ENCODE data around the gene PHF21A. TPM values are rescaled to one million over a fixed set of nuclear protein-coding genes. Genes with fewer than 3 reads are reported as not detected.

Gene PHF21A
- total RNA-seq, 4 donors from 2014 or later = 8.9 to 118 (median 34.4) TPM

DNA sequence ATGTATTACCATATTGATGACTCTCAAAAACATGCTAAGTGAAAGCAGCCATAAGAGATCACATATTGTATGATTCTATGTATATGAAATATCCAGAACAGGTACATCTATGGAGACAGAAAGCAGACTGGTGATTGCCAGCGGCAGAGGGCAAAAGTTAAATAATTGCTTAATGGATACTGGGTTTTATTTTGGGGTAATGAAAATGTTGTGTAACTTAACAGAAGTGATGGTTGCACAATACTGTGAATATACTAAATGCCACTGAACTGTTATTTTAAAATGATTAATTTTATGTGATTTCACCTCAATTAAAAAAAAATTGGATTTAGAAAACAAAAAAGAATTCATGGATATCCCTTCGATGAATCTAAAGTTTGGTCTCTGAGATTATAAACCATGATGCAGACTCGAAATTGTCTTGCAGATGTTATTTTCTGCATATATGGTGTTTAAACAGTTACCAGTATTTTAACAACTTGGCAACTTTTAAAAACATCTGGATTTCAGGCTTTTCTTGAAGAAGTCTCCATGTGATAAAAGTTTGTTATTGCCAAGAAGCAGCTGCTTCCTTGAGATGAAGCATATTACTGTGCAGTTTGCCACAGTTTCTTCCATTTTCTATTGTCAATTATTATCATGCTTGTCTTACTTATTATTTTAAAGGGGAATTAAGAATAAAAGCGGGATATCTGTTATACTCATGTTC is 160.7 kb downstream of the PHF21A start:
- no peak for DNase-seq
- no peaks in the 10 kb centered on the region for H3K27me3 ChIP-seq
- no peaks in the 10 kb centered on the region for H3K9me3 ChIP-seq
- H3K4me1 ChIP-seq = no peaks in the 10 kb centered on the region
- H3K36me3 ChIP-seq = peaks cover 0 to 4% (median 0%) of the 10 kb centered on the region in 3 donors
- no peak overlapping the region for H3K27ac ChIP-seq
- TF ChIP-seq, protein P1, sequence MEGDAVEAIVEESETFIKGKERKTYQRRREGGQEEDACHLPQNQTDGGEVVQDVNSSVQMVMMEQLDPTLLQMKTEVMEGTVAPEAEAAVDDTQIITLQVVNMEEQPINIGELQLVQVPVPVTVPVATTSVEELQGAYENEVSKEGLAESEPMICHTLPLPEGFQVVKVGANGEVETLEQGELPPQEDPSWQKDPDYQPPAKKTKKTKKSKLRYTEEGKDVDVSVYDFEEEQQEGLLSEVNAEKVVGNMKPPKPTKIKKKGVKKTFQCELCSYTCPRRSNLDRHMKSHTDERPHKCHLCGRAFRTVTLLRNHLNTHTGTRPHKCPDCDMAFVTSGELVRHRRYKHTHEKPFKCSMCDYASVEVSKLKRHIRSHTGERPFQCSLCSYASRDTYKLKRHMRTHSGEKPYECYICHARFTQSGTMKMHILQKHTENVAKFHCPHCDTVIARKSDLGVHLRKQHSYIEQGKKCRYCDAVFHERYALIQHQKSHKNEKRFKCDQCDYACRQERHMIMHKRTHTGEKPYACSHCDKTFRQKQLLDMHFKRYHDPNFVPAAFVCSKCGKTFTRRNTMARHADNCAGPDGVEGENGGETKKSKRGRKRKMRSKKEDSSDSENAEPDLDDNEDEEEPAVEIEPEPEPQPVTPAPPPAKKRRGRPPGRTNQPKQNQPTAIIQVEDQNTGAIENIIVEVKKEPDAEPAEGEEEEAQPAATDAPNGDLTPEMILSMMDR (IDR thresholded peaks at IDR 0.05) = no peak
- TF ChIP-seq POLR2A (IDR thresholded peaks at IDR 0.05) = no peak
- H3K4me3 ChIP-seq = no peak overlapping the region

DNA sequence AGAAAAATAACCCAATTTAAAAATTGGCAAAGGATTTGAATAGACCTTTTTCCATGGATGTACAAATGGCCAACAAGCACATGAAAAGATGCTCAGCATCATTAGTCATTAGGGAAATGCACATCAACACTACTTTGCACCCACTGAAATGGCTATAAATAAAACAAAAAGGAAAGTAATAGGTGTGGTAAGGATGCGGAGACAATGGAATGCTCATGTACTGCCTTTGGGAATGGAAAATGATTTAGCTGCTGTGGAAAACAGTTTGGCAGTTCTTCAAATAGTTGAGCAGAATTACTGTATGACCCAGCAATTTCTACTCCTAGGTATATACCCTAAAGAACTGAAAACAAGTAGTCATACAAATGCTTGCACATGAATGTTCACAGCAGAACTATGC is 161.4 kb downstream of the PHF21A start:
- TF ChIP-seq, protein P1 (IDR thresholded peaks at IDR 0.05) = no peak
- TF ChIP-seq POLR2A (IDR thresholded peaks at IDR 0.05) = no peak
- H3K4me3 ChIP-seq = no peak overlapping the region
- DNase-seq = no peak
- H3K9me3 ChIP-seq = no peaks in the 10 kb centered on the region
- no peaks in the 10 kb centered on the region for H3K4me1 ChIP-seq
- H3K36me3 ChIP-seq = no peaks in the 10 kb centered on the region
- H3K27ac ChIP-seq = no peak overlapping the region
- H3K27me3 ChIP-seq = no peaks in the 10 kb centered on the region

DNA sequence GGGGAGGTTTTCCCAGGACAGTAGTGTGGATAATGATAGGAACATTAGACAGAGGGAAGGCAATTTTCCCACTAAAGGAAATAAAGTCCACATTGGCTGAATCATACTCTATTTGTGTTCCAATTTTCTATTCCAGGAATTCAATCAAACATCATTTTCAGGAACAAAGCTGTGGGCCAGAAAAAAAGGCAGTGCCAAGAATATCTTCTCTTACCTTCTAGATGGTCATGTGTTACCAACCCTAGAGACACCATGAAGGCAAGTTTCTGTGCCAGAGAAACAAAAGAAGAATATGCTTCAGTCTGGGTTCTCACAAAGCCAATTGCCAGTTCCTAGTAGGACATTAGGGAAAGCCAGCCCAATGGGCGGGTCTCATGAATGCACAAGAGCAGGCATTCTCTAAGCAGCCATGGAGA is 171.3 kb downstream of the PHF21A start:
- DNase-seq = no peak
- no peaks in the 10 kb centered on the region for H3K4me1 ChIP-seq
- H3K27ac ChIP-seq = no peak overlapping the region
- H3K27me3 ChIP-seq = no peaks in the 10 kb centered on the region
- TF ChIP-seq, protein P1 (IDR thresholded peaks at IDR 0.05) = no peak
- TF ChIP-seq POLR2A (IDR thresholded peaks at IDR 0.05) = no peak
- H3K36me3 ChIP-seq = peaks cover 0 to 75% (median 0%) of the 10 kb centered on the region in 3 donors
- no peak overlapping the region for H3K4me3 ChIP-seq
- no peaks in the 10 kb centered on the region for H3K9me3 ChIP-seq

DNA sequence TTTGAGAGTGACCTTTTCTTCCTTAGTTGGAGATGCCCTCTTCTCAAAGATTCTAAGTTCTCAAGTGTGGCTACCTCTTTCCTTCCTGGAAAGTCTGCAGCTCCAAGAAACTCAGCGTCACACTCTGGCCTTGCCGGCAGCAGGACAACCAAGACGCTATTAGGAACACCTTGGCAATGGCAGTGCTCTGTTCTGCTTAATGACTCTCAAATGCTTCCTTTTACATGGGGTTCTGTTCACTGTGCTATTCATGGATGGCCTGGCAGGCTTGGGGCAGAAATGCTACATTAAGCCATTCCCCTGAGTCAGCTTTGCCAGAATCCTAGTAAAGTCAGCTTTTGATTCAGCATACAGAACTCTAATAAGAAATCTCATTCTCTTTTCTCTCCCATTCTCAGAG is 172.9 kb downstream of the PHF21A start:
- H3K4me3 ChIP-seq = no peak overlapping the region
- H3K27ac ChIP-seq = no peak overlapping the region
- no peak for DNase-seq
- no peaks in the 10 kb centered on the region for H3K4me1 ChIP-seq
- no peaks in the 10 kb centered on the region for H3K27me3 ChIP-seq
- H3K9me3 ChIP-seq = no peaks in the 10 kb centered on the region
- TF ChIP-seq, protein P1 (IDR thresholded peaks at IDR 0.05) = no peak
- TF ChIP-seq POLR2A (IDR thresholded peaks at IDR 0.05) = no peak
- peaks cover 0 to 77% (median 0%) of the 10 kb centered on the region in 3 donors for H3K36me3 ChIP-seq

DNA sequence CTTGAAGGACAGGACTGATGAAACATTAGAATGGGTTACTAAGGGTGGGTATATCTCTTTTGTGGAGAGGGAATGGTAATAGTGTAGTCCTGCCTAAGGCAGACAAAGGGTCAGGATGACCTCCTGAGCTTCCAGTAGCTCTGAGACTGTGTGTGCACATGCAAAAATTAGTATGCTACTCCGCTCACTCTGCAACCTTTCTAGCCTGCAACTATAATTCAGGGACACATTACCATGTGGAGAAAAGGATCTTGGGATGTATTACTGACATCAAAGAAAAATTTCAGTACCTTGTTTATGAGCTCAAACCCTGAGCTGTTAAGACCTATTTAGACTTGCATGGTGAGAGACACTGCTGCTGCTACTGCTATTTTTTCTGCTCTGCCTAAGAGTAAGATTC is 173.4 kb downstream of the PHF21A start:
- peaks cover 0 to 72% (median 0%) of the 10 kb centered on the region in 3 donors for H3K36me3 ChIP-seq
- H3K27ac ChIP-seq = no peak overlapping the region
- no peak overlapping the region for H3K4me3 ChIP-seq
- no peaks in the 10 kb centered on the region for H3K9me3 ChIP-seq
- no peak for DNase-seq
- no peak for TF ChIP-seq POLR2A (IDR thresholded peaks at IDR 0.05)
- TF ChIP-seq, protein P1 (IDR thresholded peaks at IDR 0.05) = no peak
- no peaks in the 10 kb centered on the region for H3K4me1 ChIP-seq
- H3K27me3 ChIP-seq = no peaks in the 10 kb centered on the region
